A673 (cell line): ENCODE measurements around the gene PIGN. TPM values are rescaled to one million over a fixed set of nuclear protein-coding genes. Genes with fewer than 3 reads are reported as not detected.

ENCODE experiments used
- BruUV-seq: library from RNA; stranded (reverse); fragments of 400-500 nt; replicated peaks from 2 replicates; lab custom pipeline; 2021; lab: Mats Ljungman, UMichigan
- CTCF ChIA-PET: fragments of 300-600 bp; sonication (Branson Sonifier 250); formaldehyde crosslinking; loops from one replicate; lab custom pipeline; 2022; ENCODE audit warnings: antibody characterized with exemption; lab: Charles Lee
- POLR2A ChIA-PET: fragments of 300-600 bp; sonication (Branson Sonifier 250); formaldehyde crosslinking; loops from one replicate; lab custom pipeline; 2022; ENCODE audit warnings: antibody characterized with exemption; ENCODE audit not compliant: low non-redundant PET; lab: Charles Lee
- DNase-seq: peaks from one replicate; pipeline ENCODE4 v3.0.0-alpha.2; 2015; ENCODE audit warnings: low spot score
- H3K27ac ChIP-seq: fragments of 200-600 bp; sonication (generic); 2 replicates; pipeline ENCODE4 v1.5.1; 2016; ENCODE audit warnings: mixed run types, low read depth, mild to moderate bottlenecking, mixed read lengths, antibody characterized with exemption, low read length; ENCODE audit not compliant: poor library complexity, severe bottlenecking
- H3K27me3 ChIP-seq: fragments of 200-600 bp; sonication (generic); replicated peaks from 2 replicates; pipeline ENCODE4 v1.6.1; 2017; ENCODE audit warnings: mixed run types, low read depth, mild to moderate bottlenecking, mixed read lengths, antibody characterized with exemption, low read length; ENCODE audit not compliant: insufficient read depth, poor library complexity
- H3K36me3 ChIP-seq: fragments of 200-600 bp; sonication (generic); 2 replicates; pipeline ENCODE4 v1.6.1; 2016; ENCODE audit warnings: mixed run types, mild to moderate bottlenecking, mixed read lengths, antibody characterized with exemption, low read length; ENCODE audit not compliant: insufficient read depth, poor library complexity, severe bottlenecking
- H3K4me1 ChIP-seq: fragments of 200-600 bp; sonication (generic); 2 replicates; pipeline ENCODE4 v1.6.1; 2017; ENCODE audit warnings: mixed run types, mild to moderate bottlenecking, mixed read lengths, antibody characterized with exemption, low read length; ENCODE audit not compliant: insufficient read depth, poor library complexity, severe bottlenecking
- H3K4me3 ChIP-seq: fragments of 200-600 bp; sonication (generic); 2 replicates; pipeline ENCODE4 v1.5.1; 2016; ENCODE audit warnings: low read depth, mixed run types, mild to moderate bottlenecking, mixed read lengths, low read length; ENCODE audit not compliant: poor library complexity, severe bottlenecking
- H3K9me3 ChIP-seq: fragments of 200-600 bp; sonication (generic); 2 replicates; pipeline ENCODE4 v1.6.1; 2016; ENCODE audit warnings: mixed run types, low read depth, mild to moderate bottlenecking, mixed read lengths, antibody characterized with exemption, low read length; ENCODE audit not compliant: poor library complexity, severe bottlenecking
- CTCF ChIP-seq: fragments of 300-800, 200-600 bp; sonication (generic); conservative IDR thresholded peaks from 2 replicates; pipeline ENCODE4 v1.5.1; 2017; ENCODE audit warnings: low read depth, mild to moderate bottlenecking, antibody characterized with exemption, low read length, moderate library complexity, mixed read lengths
- EZH2 ChIP-seq: fragments of 200-600 bp; sonication (generic); IDR thresholded peaks from 2 replicates; pipeline ENCODE4 v1.6.1; 2017; ENCODE audit warnings: borderline replicate concordance, low read depth, mild to moderate bottlenecking, mixed read lengths, antibody characterized with exemption, low read length; ENCODE audit not compliant: poor library complexity, severe bottlenecking
- intact Hi-C: fragments of 100-400 bp; cut with micrococcal nuclease; formaldehyde crosslinking; loops from one replicate; pipeline ENCODE4 v1.10.0; 2022; ENCODE audit not compliant: unreplicated experiment
- total RNA-seq: library from RNA; stranded (reverse); gene quantifications from 2 replicates; pipeline ENCODE4 v1.2.3, GENCODE V29; 2021

The PIGN gene
- total RNA-seq, 1 experiment from 2014 or later, result 23.8 TPM

GRCh38 chr18:62205824-62206223 lies 19.0 kb upstream of the PIGN start:
- CTCF ChIA-PET, result no interaction called here
- DNase-seq, result no peak
- Histone ChIP-seq H3K4me1 (no peaks in the 10 kb centered on the region), H3K9me3 (no peaks in the 10 kb centered on the region), H3K27me3 (no peaks in the 10 kb centered on the region), H3K27ac (no peak overlapping the region), H3K4me3 (no peak overlapping the region), H3K36me3 (no peaks in the 10 kb centered on the region)
- POLR2A ChIA-PET, result no interaction called here
- BruUV-seq, result no TSS peak
- intact Hi-C loops, result no loop called here
- no peak for TF ChIP-seq CTCF
- TF ChIP-seq EZH2, result no peak

- TF ChIP-seq EZH2 (no peak), CTCF (no peak)
- BruUV-seq, result no TSS peak
- Histone ChIP-seq H3K4me1 (no peaks in the 10 kb centered on the region), H3K36me3 (no peaks in the 10 kb centered on the region), H3K27me3 (no peaks in the 10 kb centered on the region), H3K27ac (no peak overlapping the region), H3K9me3 (no peaks in the 10 kb centered on the region), H3K4me3 (no peak overlapping the region)
- no peak for DNase-seq
- CTCF ChIA-PET, result no interaction called here
- intact Hi-C loops, result no loop called here
- POLR2A ChIA-PET, result no interaction called here
Observed at GRCh38 chr18:62201870-62202269, 15.0 kb upstream of the PIGN start.

- DNase-seq, result no peak
- intact Hi-C loops, result no loop called here
- no TSS peak for BruUV-seq
- H3K36me3 ChIP-seq, result no peaks in the 10 kb centered on the region
- no peak overlapping the region for H3K4me3 ChIP-seq
- ChIA-PET POLR2A (interaction anchor here (0.7 kb wide), 1 partner anchor 69 kb away, joined by 3 read pairs; no protein-coding TSS in a partner anchor), CTCF (no interaction called here)
- H3K27ac ChIP-seq, result no peak overlapping the region
- H3K4me1 ChIP-seq, result no peaks in the 10 kb centered on the region
- TF ChIP-seq EZH2, result no peak
- H3K27me3 ChIP-seq, result no peaks in the 10 kb centered on the region
- H3K9me3 ChIP-seq, result no peaks in the 10 kb centered on the region
Observed at GRCh38 chr18:62200121-62200914, 13.5 kb upstream of the PIGN start.

- Histone ChIP-seq H3K4me3 (no peak overlapping the region), H3K9me3 (no peaks in the 10 kb centered on the region), H3K36me3 (no peaks in the 10 kb centered on the region), H3K27ac (no peak overlapping the region), H3K4me1 (no peaks in the 10 kb centered on the region), H3K27me3 (no peaks in the 10 kb centered on the region)
- ChIA-PET CTCF (no interaction called here), POLR2A (interaction anchor here (0.7 kb wide), 1 partner anchor 69 kb away, joined by 3 read pairs; no protein-coding TSS in a partner anchor)
- BruUV-seq, result no TSS peak
- DNase-seq, result no peak
- intact Hi-C loops, result no loop called here
- no peak for TF ChIP-seq EZH2
- no peak for TF ChIP-seq CTCF
Observed at GRCh38 chr18:62199629-62200028, 12.8 kb upstream of the PIGN start.
